Stimulated activated CD4-positive, alpha-beta T cell treated with anti-CD3 and anti-CD28 coated beads, Interleukin-1b, Interleukin-23, amount 100 ng/mL, for 24 hours (primary cell): ENCODE results near the gene ZFC3H1.
A peak's percentile ranks its signal among the peaks of the same experiment; 100 is the strongest.
"Not testable (repeated sequence)": the region's sequence is repeated elsewhere in the genome, so short reads cannot be mapped to it uniquely, and the experiment has no call there.

Source experiments
- DNase-seq, 4 experiments: peaks; one replicate each; pipeline ENCODE4 v3.0.0-alpha.2; 2020; ENCODE audit warnings: low read depth in 4 of 4, low spot score in 1 of 4

The ZFC3H1 gene

DNA sequence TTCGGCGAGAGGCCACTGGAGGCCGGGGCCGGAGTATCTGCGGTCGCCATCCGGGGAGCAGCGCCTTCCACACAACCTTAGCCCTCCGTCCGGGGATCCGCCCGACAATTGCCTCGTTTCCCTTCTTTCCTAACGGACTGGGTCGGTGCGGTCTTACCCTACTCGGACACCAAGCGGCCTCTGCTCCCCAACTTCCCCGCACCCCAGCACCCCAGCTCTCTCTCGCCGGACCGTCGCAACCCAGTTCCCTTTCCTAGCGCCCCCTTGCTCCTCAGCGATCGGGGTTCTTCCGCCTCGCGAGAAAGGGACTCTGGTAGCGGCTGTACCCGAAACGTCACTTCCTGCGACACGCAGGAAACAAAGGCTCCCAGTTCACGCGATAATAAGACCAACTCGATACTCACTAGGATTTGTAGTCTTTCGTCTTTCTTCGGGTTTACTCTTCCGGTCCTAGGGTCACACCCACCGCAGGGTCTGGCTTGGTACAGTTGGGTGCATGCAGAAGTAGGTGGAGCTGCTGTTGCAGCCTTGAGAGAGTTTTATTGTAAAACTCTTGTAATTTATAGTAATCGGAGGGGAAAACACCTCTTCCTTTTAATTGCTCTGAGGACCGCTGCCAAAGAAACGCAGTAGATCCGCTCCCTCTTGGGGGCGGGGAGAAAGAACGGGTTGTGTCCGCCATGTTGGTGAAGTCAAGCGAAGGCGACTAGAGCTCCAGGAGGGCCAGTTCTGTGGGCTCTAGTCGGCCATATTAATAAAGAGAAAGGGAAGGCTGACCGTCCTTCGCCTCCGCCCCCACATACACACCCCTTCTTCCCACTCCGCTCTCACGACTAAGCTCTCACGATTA lies at the start of gene ZFC3H1, which contains the start of gene THAP2:
TSS of gene ZFC3H1 (minus strand) at position 288 of the 850 bp plus-strand sequence. CDS start at position 50, 238 bp downstream.
TSS of gene THAP2 (plus strand) at position 741 of the 850 bp plus-strand sequence. CDS start 209 bp downstream, outside the sequence.
- DNase-seq = peak; percentile 67 to 82 (median 78)

DNA sequence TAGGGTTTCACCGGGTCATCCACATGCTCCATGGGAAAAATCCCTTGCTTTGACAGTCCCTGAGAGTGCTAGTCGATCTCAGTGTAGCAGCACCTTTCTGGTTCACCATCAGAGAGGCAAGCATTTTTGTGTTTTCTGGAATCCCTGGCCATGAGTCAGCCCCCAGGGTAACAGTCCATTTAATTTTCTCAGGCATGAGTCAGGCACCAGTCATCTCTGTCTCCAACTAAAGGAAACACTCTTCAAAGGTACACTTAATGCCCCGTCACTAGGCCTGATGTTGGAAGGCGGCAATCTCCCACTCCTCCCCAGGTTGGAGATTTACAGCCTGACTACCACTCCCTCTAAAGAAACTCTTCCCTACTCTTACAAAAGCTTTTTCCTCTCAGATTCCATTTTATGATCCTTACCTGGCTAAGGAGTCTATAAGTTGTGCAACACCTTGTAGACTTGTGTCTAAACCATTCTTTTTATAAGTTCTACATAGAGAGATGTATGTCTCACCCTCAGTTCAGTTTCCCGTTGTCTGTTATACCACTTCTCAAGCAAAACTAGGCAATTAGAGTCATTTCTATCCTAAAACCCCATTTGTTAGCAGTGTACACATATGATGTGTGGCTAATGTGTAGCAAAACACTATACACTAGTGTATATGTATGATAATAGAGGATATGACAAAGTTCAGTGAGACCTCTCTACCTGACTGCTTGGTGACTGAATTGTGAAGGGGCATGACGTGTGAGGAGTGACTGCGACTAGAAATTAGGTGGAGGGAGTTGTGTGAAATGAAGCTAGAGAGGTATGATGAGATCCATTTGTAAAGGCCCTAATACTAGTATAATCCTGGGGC lies 46.9 kb upstream of the ZFC3H1 start:
- DNase-seq = no peak

DNA sequence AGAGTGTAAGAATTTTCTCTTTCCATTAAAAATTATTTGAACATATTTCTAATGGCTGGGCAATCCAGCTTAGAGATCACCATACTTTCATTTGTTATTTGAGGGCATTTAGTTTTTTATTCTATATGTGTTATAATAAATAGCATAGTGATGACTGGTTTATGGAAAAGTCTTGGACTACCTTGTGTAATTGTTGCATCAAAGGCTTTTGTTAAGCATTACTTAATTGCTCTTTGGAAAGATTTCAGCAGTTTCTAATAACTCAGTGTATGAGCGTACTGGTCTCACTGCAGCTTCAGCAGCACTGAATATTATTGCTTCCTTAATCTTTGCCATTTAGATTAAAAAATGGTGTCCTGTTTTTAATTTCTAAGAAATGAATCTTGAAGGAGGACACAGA lies 45.0 kb upstream of the ZFC3H1 start:
- DNase-seq = no peak

- no peak for DNase-seq
Observed at GRCh38 chr12:71704920-71705319, 41.3 kb upstream of the ZFC3H1 start.

DNA sequence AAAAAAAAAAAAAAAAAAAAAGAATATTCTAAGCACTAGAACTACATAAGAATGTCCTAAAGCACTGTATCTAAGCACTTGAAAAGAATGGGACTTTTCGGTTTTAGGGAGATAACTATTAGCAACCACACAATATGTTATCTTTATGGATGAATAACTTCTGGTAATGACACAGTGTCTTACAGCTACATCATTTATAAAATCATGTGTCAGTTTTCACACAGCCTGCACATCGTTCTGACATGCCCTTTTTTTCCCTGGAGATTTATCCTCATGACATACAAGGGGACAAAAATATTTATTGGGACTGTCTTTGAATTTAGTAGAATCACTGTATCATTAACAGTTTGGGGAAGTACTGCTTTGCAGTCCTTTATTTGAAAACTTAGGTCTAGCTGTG lies 39.6 kb upstream of the ZFC3H1 start:
- no peak for DNase-seq

GRCh38 chr12:71702590-71702989 lies 38.9 kb upstream of the ZFC3H1 start:
- no peak for DNase-seq

- DNase-seq = not testable (repeated sequence)
Observed at GRCh38 chr12:71702181-71702580, 38.5 kb upstream of the ZFC3H1 start.

DNA sequence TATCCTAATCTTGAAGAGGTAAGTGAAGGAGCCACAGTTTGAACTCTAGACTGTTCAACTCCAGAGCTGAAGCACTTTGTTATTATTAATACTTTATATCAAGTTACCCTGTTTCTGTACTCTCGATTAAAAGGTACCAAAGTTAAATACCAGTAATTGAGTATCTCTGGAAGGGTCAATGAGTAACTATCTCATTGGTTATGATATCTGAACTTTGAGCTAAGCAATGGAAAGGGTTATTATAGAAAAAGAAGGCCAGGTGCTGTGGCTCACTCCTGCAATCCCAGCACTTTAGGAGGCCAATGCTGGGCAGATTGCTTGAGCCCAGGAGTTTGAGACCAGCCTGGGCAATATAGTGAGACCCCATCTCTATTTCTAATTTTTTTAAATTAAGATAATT lies 32.1 kb upstream of the ZFC3H1 start:
- no peak for DNase-seq

DNA sequence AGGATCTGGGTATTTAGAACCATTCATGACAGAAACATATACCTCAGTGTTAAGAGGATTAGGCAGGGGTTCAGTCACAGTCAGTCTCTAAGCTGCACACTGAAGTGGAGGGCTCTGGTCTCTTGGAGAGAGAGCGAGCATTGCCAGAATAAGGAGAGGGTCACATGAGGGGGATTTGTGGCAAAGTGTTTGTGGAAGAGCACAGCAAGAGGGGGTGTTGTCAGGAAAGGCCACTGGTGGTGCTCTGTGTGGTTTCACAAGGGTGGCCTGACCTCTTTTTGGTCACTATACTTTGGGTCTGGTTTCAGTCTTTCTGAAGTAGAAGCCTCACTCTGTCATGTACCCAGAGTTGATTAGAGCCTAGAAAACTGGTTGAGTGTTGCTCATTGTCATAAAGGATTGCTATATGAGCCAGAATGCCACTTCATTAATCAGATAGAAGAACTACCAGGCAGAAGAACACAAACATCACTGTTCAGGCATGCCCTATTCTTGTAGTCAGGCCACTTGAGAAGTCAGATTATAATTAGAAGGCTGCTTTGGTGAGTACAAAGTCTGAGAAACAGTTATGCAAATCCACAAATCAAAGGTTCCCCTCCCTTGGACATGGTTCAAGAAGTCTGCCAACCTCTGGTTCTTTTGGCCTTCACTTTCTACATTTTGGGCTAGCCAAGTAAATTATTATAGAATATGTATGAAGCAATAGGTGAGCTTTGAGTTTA lies 30.6 kb upstream of the ZFC3H1 start:
- DNase-seq = no peak

DNA sequence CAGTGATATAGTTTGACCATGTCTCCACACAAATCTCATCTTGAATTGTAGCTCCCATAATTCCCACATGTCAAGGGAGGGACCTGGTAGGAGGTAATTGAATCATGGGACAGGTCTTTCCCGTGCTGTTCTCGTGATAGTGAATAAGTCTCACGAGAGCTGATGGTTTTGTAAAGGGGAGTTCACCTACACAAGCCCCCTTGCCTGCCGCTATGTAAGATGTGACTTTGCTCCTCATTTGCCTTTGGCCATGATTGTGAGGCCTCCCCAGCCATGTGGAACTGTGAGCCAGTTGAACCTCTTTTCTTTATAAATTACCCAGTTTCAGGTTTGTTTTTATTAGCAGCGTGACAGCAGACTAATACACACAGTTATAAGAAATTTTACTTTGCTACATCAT lies 30.0 kb upstream of the ZFC3H1 start:
- DNase-seq = not testable (repeated sequence)

DNA sequence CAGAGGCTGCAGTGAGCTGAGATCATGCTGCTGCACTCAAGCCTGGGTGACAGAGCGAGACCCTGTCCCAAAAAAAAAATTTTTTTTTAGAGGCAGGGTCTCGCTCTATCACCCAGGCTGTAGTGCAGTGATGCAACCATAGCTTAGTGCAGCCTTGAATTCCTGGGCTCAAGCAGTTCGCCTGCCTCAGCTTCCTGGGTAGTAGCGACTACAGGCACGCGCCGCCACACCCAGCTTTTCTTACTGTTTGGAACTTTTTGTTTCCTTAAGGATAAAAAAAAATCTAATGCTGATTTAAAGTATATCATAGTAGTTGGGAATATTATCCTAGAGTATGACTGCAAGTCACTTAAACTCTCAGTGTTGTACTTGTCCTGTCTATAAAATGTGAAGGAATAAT lies 29.5 kb upstream of the ZFC3H1 start:
- no peak for DNase-seq

DNA sequence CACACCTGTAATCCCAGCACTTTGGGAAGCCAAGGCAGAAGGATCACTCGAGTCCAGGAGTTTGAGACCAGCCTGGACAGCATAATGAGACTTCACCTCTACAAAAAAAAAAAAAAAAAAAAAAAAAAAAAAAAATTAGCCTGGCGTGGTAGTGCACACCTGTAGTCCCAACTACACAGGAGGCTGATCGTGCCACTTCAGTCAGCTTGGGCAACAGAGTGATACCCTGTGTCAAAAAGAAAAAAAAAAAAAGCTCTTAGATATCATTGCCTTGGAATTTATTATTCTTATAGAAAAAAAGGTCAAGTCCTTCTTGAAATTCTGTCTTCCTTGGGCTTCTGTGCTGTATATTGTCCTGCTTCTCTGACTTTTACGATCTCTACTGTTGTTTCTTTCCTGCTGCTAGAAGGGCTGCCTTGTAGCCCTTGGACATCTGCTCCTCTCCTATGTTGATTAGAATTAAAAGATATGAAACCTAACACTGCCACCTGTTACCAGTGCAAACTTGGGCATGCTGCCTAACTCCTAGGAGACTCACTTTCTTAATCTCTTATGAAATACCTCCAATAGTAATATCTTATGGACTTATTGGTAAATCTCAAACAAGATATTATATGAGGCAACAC lies 28.0 kb upstream of the ZFC3H1 start:
- no peak for DNase-seq

DNA sequence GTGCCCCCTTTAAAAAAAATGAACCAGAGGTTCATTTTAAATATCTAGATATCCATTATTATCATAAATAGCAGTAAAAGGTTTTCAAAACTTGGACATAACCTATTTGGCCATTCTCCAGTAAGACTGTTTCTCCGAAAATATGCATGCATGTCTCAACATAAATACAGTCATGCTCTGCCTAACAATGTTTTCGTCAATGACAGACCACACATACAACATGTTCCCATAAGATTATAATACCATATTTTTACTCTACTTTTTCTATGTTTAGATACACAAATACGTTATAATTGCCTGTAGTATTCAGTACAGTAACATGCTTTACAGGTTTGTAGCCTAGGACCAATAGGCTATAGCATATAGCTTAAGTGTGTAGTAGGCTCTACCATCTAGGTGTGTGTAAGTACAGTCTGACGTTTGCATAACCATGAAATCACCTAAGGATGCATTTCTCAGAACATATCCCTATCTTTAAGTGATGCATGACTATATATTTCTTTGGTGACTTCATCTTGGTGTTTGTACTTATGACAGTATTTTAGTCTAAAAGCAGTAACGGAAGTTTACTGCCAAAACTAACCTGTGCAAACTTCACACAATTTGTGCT lies 25.4 kb upstream of the ZFC3H1 start:
- no peak for DNase-seq

- DNase-seq = not testable (repeated sequence)
Observed at GRCh38 chr12:71687172-71687571, 23.5 kb upstream of the ZFC3H1 start.

DNA sequence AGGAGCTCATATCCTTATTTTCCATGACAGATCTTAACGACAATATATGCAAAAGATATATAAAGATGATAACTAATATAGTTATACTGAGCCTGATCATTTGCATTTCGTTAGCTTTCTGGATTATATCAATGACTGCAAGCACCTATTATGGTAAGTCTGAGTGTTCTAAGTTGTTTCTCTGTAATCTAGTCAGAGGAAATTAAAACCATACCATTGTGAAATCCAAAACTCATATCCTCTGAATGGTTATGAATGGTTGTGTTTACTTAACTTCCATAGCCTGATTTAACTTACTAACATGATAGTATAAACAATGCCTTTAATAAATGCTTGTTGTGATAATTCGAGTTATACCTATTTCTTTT lies 23.0 kb upstream of the ZFC3H1 start:
- DNase-seq = no peak

DNA sequence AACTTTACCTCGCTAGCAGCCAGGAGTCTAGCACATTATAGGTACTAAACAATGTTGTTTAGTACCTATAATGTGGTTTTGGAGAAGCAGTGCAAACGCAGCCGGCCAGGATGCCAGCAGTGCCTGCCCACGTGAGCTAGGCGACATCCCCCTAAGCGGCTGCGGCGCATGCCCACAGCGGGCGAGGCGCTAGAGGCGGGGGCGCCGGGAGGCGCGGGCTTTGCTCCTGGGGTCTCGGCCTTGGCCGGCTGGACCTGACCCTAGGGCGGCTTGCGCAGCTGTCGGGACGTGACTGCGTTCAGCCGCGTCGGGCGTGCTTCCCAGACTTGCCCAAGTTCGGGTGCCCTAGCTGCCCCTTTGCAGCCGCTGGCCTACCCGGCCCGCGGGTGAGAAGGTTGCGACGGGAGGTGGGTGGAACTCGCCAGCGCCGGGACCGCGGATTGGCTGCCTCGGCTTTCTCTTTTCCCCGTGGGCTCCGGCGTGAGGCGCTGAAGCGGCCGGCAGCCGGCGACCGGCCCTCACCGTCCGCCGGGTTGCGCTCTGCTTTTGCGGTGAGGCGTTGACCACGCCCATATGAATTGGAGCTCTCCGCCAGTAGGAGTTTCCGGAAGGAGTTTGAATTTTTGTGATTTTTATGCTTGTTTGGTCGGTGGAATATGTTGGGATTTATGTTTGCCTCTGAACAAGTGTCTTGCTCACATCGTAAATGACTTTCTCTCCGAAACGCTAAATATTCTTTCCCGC lies 22.4 kb upstream of the ZFC3H1 start, which contains the start of gene TMEM19:
TSS of gene TMEM19 (plus strand) at position 169 of the 744 bp plus-strand sequence. CDS start 599 bp downstream, outside the sequence.
- peak; percentile 50 to 74 (median 66) for DNase-seq

DNA sequence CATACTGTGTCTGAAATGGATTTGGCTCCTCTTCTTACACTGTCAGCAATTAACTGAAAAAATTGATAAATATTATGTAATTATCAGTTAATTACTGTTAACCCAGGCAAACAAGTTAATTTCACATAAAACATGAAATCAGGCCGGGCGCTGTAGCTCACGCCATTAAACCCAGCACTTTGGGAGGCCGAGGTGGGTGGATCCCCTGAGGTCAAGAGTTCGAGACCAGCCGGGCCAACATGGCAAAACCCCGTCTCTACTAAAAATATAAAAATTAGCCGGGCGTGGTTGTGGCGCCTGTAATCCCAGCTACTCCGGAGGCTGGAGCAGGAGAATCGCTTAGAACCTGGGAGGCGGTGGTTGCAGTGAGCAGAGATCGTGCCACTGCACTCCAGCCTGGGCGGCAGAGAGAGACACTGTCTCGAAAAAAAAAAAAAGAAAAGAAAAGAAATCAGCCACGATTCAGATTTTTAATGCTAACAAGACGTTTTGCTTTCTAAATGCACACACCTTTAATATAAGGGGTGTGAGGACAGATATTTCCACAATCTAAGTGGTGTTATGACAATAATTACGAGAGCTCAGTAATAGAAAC lies 21.8 kb upstream of the ZFC3H1 start:
- no peak for DNase-seq

DNA sequence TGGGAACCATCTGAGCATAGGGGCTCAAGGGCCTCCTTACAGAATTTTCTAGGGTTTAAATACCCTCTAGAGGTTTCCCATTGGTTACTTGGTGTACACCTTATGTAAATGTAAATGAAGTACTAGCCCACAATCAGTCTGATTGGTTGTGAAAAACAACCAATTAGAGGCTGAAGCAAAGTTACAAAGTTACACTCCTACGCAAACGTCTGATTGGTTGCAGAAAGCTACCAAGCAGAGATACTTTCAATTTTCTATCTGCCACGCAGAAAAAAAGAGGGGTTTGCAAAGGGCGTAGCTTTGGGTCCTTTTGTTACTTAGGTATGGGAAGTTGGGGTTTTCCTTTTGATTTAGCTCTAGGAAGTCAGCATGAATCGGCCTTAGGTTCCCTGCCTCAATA lies 20.4 kb upstream of the ZFC3H1 start:
- DNase-seq = no peak

- no peak for DNase-seq
Observed at GRCh38 chr12:71683633-71684032, 20.0 kb upstream of the ZFC3H1 start.
